NB4 (cell line): ENCODE data around the gene ACADS.

ENCODE experiments used
- POLR2A ChIP-seq: IDR thresholded peaks from 2 replicates; pipeline ENCODE4 v1.6.1; 2011; ENCODE audit warnings: mild to moderate bottlenecking; ENCODE audit not compliant: insufficient read length; ENCODE audit errors: extremely low read depth
- TF ChIP-seq, protein P1 (sequence below): IDR thresholded peaks from one replicate; pipeline ENCODE4 v1.5.1; 2012; ENCODE audit warnings: low read depth, low read length

DNA sequence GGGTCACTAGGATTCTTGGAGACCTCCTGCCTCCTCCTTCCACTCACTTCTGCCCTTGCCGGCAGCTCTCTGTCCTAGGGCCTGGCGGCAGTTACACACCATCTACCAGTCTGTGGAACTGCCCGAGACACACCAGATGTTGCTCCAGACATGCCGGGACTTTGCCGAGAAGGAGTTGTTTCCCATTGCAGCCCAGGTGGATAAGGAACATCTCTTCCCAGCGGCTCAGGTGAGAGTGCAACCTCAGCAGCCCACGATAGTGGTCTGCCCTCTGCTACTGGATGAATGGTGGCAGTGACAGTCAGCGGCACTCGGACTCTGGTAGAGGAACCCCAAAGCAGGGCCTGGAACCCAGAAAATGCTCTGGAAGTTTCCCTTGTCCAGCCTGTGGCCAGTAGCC lies 1.3 kb downstream of the ACADS start:
- TF ChIP-seq, protein P1, sequence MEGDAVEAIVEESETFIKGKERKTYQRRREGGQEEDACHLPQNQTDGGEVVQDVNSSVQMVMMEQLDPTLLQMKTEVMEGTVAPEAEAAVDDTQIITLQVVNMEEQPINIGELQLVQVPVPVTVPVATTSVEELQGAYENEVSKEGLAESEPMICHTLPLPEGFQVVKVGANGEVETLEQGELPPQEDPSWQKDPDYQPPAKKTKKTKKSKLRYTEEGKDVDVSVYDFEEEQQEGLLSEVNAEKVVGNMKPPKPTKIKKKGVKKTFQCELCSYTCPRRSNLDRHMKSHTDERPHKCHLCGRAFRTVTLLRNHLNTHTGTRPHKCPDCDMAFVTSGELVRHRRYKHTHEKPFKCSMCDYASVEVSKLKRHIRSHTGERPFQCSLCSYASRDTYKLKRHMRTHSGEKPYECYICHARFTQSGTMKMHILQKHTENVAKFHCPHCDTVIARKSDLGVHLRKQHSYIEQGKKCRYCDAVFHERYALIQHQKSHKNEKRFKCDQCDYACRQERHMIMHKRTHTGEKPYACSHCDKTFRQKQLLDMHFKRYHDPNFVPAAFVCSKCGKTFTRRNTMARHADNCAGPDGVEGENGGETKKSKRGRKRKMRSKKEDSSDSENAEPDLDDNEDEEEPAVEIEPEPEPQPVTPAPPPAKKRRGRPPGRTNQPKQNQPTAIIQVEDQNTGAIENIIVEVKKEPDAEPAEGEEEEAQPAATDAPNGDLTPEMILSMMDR = no peak
- TF ChIP-seq POLR2A = no peak
